Prostate gland (tissue), 2 donors: ENCODE measurements around the gene ERCC1. TPM values are rescaled to one million over a fixed set of nuclear protein-coding genes. Genes with fewer than 3 reads are reported as not detected.

Experiments
- DNase-seq: peaks from one replicate; pipeline ENCODE4 v3.0.0-alpha.2; 2019; ENCODE audit warnings: low spot score
- H3K27ac ChIP-seq, 2 donors: fragments of 200-600 bp; sonication (generic); 2 replicates each; pipeline ENCODE4 v1.5.1; 2017 to 2019
- H3K27me3 ChIP-seq: fragments of 200-600 bp; sonication (generic); replicated peaks from 2 replicates; pipeline ENCODE4 v1.5.1; 2019; ENCODE audit not compliant: insufficient read depth
- H3K36me3 ChIP-seq, 2 donors: fragments of 200-600 bp; sonication (generic); 1 replicate in 1 of 2; 2 replicates in 1 of 2; pipeline versions ENCODE4 v1.5.1 to v1.8.1; 2017 to 2019
- H3K4me1 ChIP-seq: fragments of 200-600 bp; sonication (generic); replicated peaks from 2 replicates; pipeline ENCODE4 v1.5.1; 2019
- H3K4me3 ChIP-seq, 2 donors: fragments of 200-600 bp; sonication (generic); 2 replicates each; pipeline ENCODE4 v1.5.1; 2017 to 2019
- H3K9me3 ChIP-seq: fragments of 200-600 bp; sonication (generic); 2 replicates; pipeline ENCODE4 v1.5.1; 2017
- CTCF ChIP-seq, 4 experiments: fragments of 200-600 bp in 2 of 4; fragments of 450-650 bp in 2 of 4; sonication (generic) in 2 of 4; IDR thresholded peaks; 1 replicate in 3 of 4; 2 replicates in 1 of 4; pipeline ENCODE4 v1.5.1; 2016 to 2019; ENCODE audit warnings: antibody characterized with exemption in 4 of 4, mild to moderate bottlenecking in 2 of 4, moderate library complexity in 2 of 4
- POLR2A ChIP-seq: fragments of 450-650 bp; IDR thresholded peaks from one replicate; pipeline ENCODE4 v1.6.1; 2016; ENCODE audit warnings: antibody characterized with exemption, mild to moderate bottlenecking
- POLR2AphosphoS5 ChIP-seq: sonication (generic); formaldehyde crosslinking; IDR thresholded peaks from one replicate; pipeline ENCODE4 v1.6.1; 2017; ENCODE audit warnings: antibody characterized with exemption
- WGBS: methylation state at CpG from one replicate; pipeline ENCODE4 v1.1.5; 2018; 5-methylcytosine and 5-hydroxymethylcytosine counted together
- intact Hi-C: fragments of 100-400 bp; cut with DNase I; formaldehyde crosslinking; loops from one replicate; pipeline ENCODE4 v1.14.2; 2022
- total RNA-seq, 2 donors: library from RNA; depleted of rRNA; stranded (reverse); fragments of >200 nt; gene quantifications; one replicate each; pipeline ENCODE4 v1.1.0, GENCODE V29; 2016

ERCC1 gene
- total RNA-seq, 2 donors from 2014 or later, result 142 to 151 TPM

DNA sequence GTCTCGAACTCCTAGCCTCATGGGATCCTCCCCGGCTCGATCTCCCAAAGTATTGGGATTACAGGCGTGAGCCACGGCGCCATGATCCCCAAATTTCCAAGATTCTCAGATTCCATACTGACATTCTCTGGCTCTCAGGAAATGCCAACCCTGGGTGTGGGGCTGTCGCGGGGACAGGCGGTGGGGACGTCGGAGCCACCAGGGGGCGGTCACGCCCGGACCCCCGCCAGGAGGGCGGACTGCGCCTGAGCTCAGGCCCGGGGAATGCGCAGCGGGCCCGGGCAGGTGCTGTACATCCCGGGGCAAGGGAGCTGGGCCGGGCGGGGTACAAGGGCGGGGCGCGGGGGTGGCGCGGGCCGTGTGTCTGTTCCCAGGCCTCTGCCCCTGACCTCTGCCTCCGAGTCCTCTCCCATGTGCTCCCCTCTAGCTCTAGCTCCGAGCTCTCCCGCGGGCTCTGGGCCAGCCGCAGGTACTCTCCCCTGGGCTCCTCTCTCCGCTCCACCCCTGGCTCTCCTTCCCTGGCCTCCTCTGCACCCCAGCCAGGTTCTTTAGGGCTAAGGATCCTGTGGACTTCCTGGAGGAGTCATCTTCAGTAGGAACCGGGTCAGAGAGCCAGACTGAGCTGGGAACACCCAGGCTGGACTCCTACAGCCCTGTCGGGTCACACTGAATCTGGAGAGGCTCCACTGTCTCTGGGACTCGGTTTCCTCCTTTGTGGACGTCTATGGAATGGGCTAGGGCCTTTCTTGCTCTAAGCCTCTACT lies 21.2 kb downstream of the ERCC1 start:
- Histone ChIP-seq H3K9me3 (no peaks in the 10 kb centered on the region), H3K27me3 (no peaks in the 10 kb centered on the region), H3K36me3 (no peaks in the 10 kb centered on the region), H3K4me1 (peaks cover 8% of the 10 kb centered on the region), H3K27ac (peak overlapping the region; percentile 5 to 54), H3K4me3 (peak overlapping the region in 1 of 2 donors; percentile 6)
- WGBS, result 13% methylated on average over 35 of the region's 40 CpGs
- peak in 3 of 4 experiments; percentile 48 to 78 (median 53) for TF ChIP-seq CTCF (IDR thresholded peaks at IDR 0.05)
- TF ChIP-seq POLR2A, result no peak
- TF ChIP-seq POLR2AphosphoS5, result peak; percentile 18
- intact Hi-C loops, result no loop called here
- peak; percentile 49 for DNase-seq

DNA sequence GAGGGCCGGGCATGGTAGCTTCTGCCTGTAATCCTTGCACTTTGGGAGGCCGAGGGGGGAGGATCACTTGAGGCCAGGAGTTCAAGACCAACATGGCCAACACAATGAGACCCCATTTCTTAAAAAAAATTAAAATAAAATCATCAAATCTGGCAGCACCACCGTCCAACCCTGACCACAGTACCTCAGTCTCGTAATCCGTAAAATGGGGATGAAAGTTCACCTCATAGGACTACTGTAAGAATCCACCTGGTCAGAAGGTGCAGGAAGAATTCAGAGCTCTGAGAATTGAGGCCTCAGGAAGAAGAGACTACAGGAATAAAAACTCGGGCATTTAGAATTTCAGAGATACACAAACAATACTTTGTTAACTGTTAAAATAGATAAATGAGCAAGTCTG lies 21.9 kb downstream of the ERCC1 start:
- no peaks in the 10 kb centered on the region for H3K36me3 ChIP-seq
- intact Hi-C loops, result no loop called here
- H3K9me3 ChIP-seq, result no peaks in the 10 kb centered on the region
- no peaks in the 10 kb centered on the region for H3K27me3 ChIP-seq
- 90% methylated on average over 6 of the region's 6 CpGs for WGBS
- H3K4me1 ChIP-seq, result peaks cover 1% of the 10 kb centered on the region
- no peak overlapping the region for H3K27ac ChIP-seq
- TF ChIP-seq POLR2AphosphoS5 (no peak), CTCF (IDR thresholded peaks at IDR 0.05) (no peak)
- no peak for DNase-seq
- H3K4me3 ChIP-seq, result no peak overlapping the region

DNA sequence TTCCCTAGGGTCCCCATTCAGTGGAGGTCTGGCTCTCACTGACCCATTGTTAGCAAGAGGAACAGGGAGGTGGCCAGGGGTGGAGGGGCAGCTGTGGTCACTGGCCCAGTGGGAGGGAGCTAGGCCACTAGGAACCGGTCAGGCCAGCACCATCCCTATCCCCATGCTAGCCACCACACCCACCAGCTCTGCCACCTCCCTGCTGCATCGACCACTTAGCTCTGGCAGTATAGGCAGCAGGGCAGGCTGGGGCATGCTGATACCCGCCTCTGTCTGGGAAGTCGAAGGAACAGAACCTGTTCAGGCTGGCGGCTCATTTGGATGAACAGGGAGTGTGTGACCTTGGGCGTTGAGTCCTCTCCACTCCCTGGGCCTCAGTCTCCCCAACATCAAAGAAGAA lies 23.5 kb downstream of the ERCC1 start:
- Histone ChIP-seq H3K4me1 (no peaks in the 10 kb centered on the region), H3K36me3 (no peaks in the 10 kb centered on the region), H3K9me3 (no peaks in the 10 kb centered on the region), H3K27ac (no peak overlapping the region), H3K4me3 (no peak overlapping the region), H3K27me3 (no peaks in the 10 kb centered on the region)
- 49% methylated on average over 5 of the region's 6 CpGs for WGBS
- TF ChIP-seq POLR2AphosphoS5, result peak; percentile 46
- no peak for TF ChIP-seq POLR2A
- TF ChIP-seq CTCF (IDR thresholded peaks at IDR 0.05), result no peak
- intact Hi-C loops, result no loop called here
- peak; percentile 67 for DNase-seq

DNA sequence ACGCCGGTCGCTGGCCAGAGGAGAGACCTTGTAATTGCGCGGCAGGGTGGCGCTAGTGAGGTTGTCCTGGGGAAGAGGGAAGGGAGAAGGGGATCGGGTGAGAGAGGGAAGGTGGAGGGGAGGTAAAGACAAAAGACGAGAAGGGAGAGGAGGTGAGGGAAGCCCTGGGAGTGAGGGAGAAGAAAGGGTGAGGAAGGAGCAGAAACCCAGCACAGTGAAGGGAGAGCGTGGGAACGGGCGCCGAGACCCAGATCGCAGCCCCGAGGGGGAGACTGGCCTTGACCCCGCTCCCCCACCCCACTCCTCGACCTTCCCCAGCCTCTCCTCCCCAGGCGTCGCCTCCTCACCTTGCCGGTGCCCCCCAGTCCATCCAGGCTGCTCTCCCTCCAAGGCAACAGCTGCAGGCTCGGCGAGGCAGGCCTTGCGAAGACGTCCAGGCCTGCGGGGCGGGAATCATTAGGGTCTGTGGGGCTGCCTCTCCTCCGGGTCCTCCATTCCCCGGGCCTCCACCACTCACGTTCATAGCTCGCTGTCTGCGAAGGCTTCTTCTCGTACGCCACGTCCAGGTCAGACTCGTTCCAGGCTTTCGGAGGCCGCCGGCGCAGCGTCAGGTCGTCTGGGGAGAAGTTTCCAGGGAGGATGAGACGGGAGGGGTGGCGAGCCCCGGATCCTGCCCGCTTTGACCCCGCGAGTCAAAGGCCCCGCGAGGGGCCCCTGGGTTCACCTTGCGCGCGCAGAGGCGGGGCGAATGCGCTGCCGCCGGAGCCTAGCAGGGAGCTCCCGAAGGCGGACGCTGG lies 27.7 kb downstream of the ERCC1 start:
- WGBS, result 71% methylated on average over 58 of the region's 59 CpGs
- no peaks in the 10 kb centered on the region for H3K4me1 ChIP-seq
- TF ChIP-seq CTCF (IDR thresholded peaks at IDR 0.05), result no peak
- TF ChIP-seq POLR2A, result no peak
- TF ChIP-seq POLR2AphosphoS5, result no peak
- no peaks in the 10 kb centered on the region for H3K9me3 ChIP-seq
- no peak overlapping the region for H3K4me3 ChIP-seq
- intact Hi-C loops, result no loop called here
- no peak overlapping the region for H3K27ac ChIP-seq
- no peak for DNase-seq
- H3K27me3 ChIP-seq, result no peaks in the 10 kb centered on the region
- H3K36me3 ChIP-seq, result no peaks in the 10 kb centered on the region
